Karpas-422 (cell line): ENCODE data around the gene MRTFB. TPM values are rescaled to one million over a fixed set of nuclear protein-coding genes. Genes with fewer than 3 reads are reported as not detected.
A peak's percentile ranks its signal among the peaks of the same experiment; 100 is the strongest.
"Not testable (repeated sequence)": the region's sequence is repeated elsewhere in the genome, so short reads cannot be mapped to it uniquely, and the experiment has no call there.

ENCODE experiments used
- DNase-seq: peaks from one replicate; pipeline ENCODE4 v3.0.0-alpha.2; 2015
- H2AFZ ChIP-seq: fragments of 200-600 bp; sonication (generic); 2 replicates; pipeline ENCODE4 v1.6.1; 2014; ENCODE audit warnings: antibody characterized with exemption, low read length, mixed read lengths
- H3K27ac ChIP-seq: fragments of 200-600 bp; sonication (generic); 2 replicates; pipeline ENCODE4 v1.5.1; 2014; ENCODE audit warnings: mild to moderate bottlenecking, low read length, moderate library complexity
- H3K27me3 ChIP-seq: fragments of 200-600 bp; sonication (generic); 2 replicates; pipeline ENCODE4 v1.6.1; 2014; ENCODE audit warnings: low read length, mixed read lengths
- H3K36me3 ChIP-seq: fragments of 200-600 bp; sonication (generic); 2 replicates; pipeline ENCODE4 v1.6.1; 2014; ENCODE audit warnings: low read length, mixed read lengths; ENCODE audit not compliant: insufficient read depth
- H3K4me1 ChIP-seq: fragments of 200-600 bp; sonication (generic); 2 replicates; pipeline ENCODE4 v1.6.1; 2014; ENCODE audit warnings: mild to moderate bottlenecking, low read length, mixed read lengths
- H3K4me2 ChIP-seq: fragments of 200-600 bp; sonication (generic); 2 replicates; pipeline ENCODE4 v1.6.1; 2014; ENCODE audit warnings: low read length, low read depth, mild to moderate bottlenecking; ENCODE audit not compliant: poor library complexity, severe bottlenecking
- H3K4me3 ChIP-seq: fragments of 200-600 bp; sonication (generic); 2 replicates; pipeline ENCODE4 v1.5.1; 2014; ENCODE audit warnings: mild to moderate bottlenecking, antibody characterized with exemption, low read length, mixed read lengths
- H3K79me2 ChIP-seq: fragments of 200-600 bp; sonication (generic); 2 replicates; pipeline ENCODE4 v1.6.1; 2014; ENCODE audit warnings: mild to moderate bottlenecking, low read length, mixed read lengths
- H3K9ac ChIP-seq: fragments of 200-600 bp; sonication (generic); 2 replicates; pipeline ENCODE4 v1.6.0; 2014; ENCODE audit warnings: low read length
- H3K9me2 ChIP-seq: fragments of 200-600 bp; sonication (generic), shearing (Covaris generic); replicated peaks from 2 replicates; pipeline ENCODE4 v1.6.0; 2014; ENCODE audit warnings: mild to moderate bottlenecking, low read length, moderate library complexity; ENCODE audit not compliant: insufficient read depth
- H3K9me3 ChIP-seq: fragments of 300-700, 200-600 bp; sonication (generic); 2 replicates; pipeline ENCODE4 v1.6.1; 2014; ENCODE audit warnings: low read length, mixed read lengths
- H4K20me1 ChIP-seq: fragments of 200-600 bp; sonication (generic); 2 replicates; pipeline ENCODE4 v1.6.1; 2014; ENCODE audit warnings: mild to moderate bottlenecking, antibody characterized with exemption, low read length, low read depth; ENCODE audit not compliant: insufficient read depth
- total RNA-seq: library from RNA; depleted of rRNA; stranded (reverse); fragments of >200 nt; shearing (Covaris generic); gene quantifications from 2 replicates; pipeline ENCODE4 v1.2.3, GENCODE V29; 2014; ENCODE audit warnings: low replicate concordance

The MRTFB gene
- total RNA-seq, 1 experiment from 2014 or later, result 5.3 TPM

DNA sequence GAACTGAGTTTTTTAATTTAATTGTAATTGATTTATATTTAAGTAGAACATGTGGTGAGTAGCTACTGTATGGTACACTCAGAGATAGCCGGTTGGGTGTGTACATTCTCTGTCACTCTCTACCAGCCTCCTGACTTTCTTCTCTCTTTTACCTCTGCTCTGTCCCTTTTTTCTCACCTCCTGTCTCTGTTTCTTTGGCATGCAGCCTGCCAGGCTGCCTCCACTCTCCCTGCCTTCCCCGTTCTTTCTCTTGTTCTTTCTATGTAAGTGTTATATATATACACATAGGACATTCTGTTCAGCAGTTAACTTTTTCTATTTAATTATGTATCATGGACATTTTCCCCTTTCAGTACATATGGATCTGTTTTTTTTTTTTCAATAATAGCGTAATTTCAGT, 50.8 kb downstream of the MRTFB start:
- DNase-seq, result no peak
- Histone ChIP-seq H3K36me3 (no peaks in the 10 kb centered on the region), H3K9me3 (no peaks in the 10 kb centered on the region), H3K9ac (no peak overlapping the region), H3K4me2 (no peak overlapping the region), H4K20me1 (peaks cover 7% of the 10 kb centered on the region), H3K4me1 (no peaks in the 10 kb centered on the region), H3K4me3 (no peak overlapping the region), H3K9me2 (no peaks in the 10 kb centered on the region), H2AFZ (no peak overlapping the region), H3K27me3 (no peaks in the 10 kb centered on the region), H3K27ac (no peak overlapping the region), H3K79me2 (no peaks in the 10 kb centered on the region)

- not testable (repeated sequence) for H3K4me3 ChIP-seq, H2AFZ ChIP-seq, H3K9me3 ChIP-seq, H3K4me2 ChIP-seq, H3K79me2 ChIP-seq, H3K27me3 ChIP-seq, H4K20me1 ChIP-seq, DNase-seq, H3K27ac ChIP-seq, H3K4me1 ChIP-seq, H3K36me3 ChIP-seq, H3K9me2 ChIP-seq, H3K9ac ChIP-seq
Observed at GRCh38 chr16:14122430-14122829, 51.3 kb downstream of the MRTFB start.

DNA sequence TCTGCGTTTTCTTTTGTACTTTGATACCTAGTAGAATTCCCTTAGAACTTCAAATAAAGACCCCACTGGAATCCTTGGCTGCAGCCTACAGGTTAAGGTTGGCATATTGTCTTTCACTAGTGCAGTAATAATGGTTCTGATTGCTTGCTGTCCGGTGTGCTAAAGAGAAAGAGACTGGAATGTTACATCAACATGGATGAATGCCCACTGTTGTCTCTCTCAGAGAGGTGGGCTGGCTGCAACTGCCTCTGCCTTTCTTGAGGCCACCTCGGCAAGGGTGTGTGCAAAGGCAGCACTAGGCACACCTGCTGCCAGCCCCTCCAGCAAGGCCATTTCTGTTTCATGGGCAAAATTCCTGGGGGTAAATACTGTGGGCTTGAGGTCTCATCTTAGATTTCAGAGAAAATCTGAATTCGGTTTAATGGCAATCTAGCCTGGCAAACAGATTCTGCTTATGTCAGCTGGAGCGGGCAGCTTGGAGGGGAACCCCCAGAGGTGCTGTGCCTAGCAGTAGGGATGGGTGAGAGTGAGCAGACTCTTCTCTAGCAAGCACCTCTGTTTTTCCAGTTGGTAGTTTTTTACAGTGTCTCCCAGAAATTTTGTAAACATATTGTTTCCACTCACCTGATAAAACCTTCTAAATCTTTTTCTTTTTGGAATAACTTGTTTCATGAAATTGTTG, 54.0 kb downstream of the MRTFB start:
- Histone ChIP-seq H3K9me2 (no peaks in the 10 kb centered on the region), H3K27ac (no peak overlapping the region), H3K9me3 (no peaks in the 10 kb centered on the region), H3K4me3 (no peak overlapping the region), H3K79me2 (no peaks in the 10 kb centered on the region), H2AFZ (no peak overlapping the region), H3K4me1 (no peaks in the 10 kb centered on the region), H3K36me3 (no peaks in the 10 kb centered on the region), H4K20me1 (peaks cover 7% of the 10 kb centered on the region), H3K4me2 (no peak overlapping the region), H3K9ac (no peak overlapping the region), H3K27me3 (no peaks in the 10 kb centered on the region)
- DNase-seq, result no peak

DNA sequence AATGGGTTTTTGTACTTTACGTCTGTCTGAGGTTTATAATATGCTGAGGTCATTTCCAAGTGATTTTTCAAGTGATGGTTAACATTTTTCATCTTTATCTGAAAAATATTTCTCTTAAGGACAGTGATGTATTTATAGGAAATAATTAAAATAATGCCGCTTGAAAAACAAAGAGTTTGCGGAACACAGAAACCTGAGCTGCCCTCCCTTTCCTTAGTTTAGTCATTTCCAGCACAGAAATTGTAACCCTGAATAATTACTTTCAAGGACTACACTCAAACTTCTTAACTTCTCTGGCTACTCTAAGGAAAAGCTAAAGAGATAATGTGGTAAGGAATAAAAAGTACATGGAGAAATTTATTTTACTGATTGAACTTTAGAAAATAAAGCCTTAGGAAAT, 54.6 kb downstream of the MRTFB start:
- Histone ChIP-seq H3K27me3 (no peaks in the 10 kb centered on the region), H3K36me3 (no peaks in the 10 kb centered on the region), H3K4me1 (no peaks in the 10 kb centered on the region), H3K79me2 (no peaks in the 10 kb centered on the region), H3K9me3 (no peaks in the 10 kb centered on the region), H2AFZ (no peak overlapping the region), H3K9me2 (no peaks in the 10 kb centered on the region), H3K4me3 (no peak overlapping the region), H3K27ac (no peak overlapping the region), H4K20me1 (peaks cover 7% of the 10 kb centered on the region), H3K9ac (no peak overlapping the region), H3K4me2 (no peak overlapping the region)
- no peak for DNase-seq

- H3K9me2 ChIP-seq, result no peaks in the 10 kb centered on the region
- H3K4me1 ChIP-seq, result no peaks in the 10 kb centered on the region
- no peaks in the 10 kb centered on the region; the same call in 1 of the 2 replicates for H4K20me1 ChIP-seq
- no peaks in the 10 kb centered on the region for H3K79me2 ChIP-seq
- H3K4me2 ChIP-seq, result no peak overlapping the region
- H3K36me3 ChIP-seq, result no peaks in the 10 kb centered on the region
- H3K9ac ChIP-seq, result no peak overlapping the region
- no peaks in the 10 kb centered on the region for H3K27me3 ChIP-seq
- no peak for DNase-seq
- no peak overlapping the region for H3K27ac ChIP-seq
- no peak overlapping the region for H3K4me3 ChIP-seq
- no peak overlapping the region for H2AFZ ChIP-seq
- no peaks in the 10 kb centered on the region for H3K9me3 ChIP-seq
Observed at GRCh38 chr16:14128097-14128496, 57.0 kb downstream of the MRTFB start.

DNA sequence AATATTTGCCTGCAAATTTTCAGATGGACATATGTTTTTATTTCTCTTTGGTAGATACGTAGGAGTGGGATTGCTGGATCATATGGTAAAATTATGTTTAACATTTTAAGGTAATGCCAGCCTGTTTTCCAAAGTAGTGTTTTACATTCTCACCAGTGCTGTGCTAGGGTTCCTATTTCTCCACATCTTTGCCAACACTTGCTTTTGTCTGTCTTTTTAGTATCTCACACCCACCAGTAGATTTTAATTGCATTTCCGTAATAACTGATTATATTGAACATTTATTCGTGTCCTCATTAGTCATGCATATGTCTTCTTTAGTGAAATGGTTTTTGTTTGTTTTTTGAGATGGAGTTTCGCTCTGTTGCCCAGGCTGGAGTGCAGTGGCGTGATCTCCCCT, 58.4 kb downstream of the MRTFB start:
- no peaks in the 10 kb centered on the region for H3K36me3 ChIP-seq
- H3K4me2 ChIP-seq, result no peak overlapping the region
- H4K20me1 ChIP-seq, result no peaks in the 10 kb centered on the region; the same call in 1 of the 2 replicates
- H2AFZ ChIP-seq, result no peak overlapping the region
- H3K79me2 ChIP-seq, result no peaks in the 10 kb centered on the region
- H3K9me2 ChIP-seq, result no peaks in the 10 kb centered on the region
- no peaks in the 10 kb centered on the region for H3K9me3 ChIP-seq
- H3K27me3 ChIP-seq, result no peaks in the 10 kb centered on the region
- no peak overlapping the region for H3K9ac ChIP-seq
- DNase-seq, result no peak
- H3K27ac ChIP-seq, result no peak overlapping the region
- no peaks in the 10 kb centered on the region for H3K4me1 ChIP-seq
- no peak overlapping the region for H3K4me3 ChIP-seq

DNA sequence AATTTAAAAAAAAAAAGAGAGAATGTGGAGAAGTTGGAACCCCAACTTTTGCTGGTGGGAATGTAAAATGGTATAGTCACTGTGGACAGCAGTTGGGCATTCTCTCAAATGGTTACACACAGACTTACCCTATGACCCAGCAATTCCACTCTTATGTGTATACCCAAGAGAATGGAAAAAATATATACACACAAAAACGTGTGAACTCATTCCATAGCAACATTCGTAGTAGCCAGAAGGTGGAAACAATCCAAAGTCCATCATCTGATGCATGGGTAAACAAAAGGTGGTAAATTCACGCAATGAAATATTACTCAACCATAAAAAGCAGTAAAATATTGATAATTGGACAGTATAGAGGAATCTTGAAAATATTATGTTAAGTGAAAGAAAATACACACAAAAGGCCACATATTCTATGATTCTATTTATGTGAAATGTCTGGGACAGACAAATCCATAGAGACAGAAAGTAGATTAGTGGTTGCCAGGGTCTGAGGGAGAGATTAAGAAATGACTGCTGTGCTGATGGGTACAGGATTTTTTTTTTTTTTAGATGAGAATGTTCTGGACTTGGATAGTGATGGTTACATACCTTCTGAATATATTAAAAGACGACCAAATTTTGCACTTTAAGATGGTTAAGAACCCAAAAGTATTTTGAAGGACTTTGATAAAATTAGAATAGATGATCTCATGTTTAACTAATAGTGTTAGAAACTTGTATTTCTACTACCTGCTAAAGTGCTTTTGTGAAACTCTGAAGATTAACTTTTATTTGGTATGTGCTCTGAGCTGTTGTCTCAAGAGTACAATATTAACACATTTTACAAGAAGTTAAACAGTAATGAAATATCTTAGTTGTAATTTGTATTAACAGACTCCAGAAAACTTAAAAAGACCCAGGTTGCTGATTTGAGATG, 60.9 kb downstream of the MRTFB start:
- Histone ChIP-seq H3K79me2 (no peaks in the 10 kb centered on the region), H3K9me3 (no peaks in the 10 kb centered on the region), H3K4me1 (no peaks in the 10 kb centered on the region), H3K9ac (no peak overlapping the region), H3K4me2 (no peak overlapping the region), H3K4me3 (no peak overlapping the region), H4K20me1 (no peaks in the 10 kb centered on the region), H3K9me2 (no peaks in the 10 kb centered on the region), H3K27ac (no peak overlapping the region), H3K27me3 (no peaks in the 10 kb centered on the region), H3K36me3 (no peaks in the 10 kb centered on the region), H2AFZ (no peak overlapping the region)
- DNase-seq, result peak; percentile 35

GRCh38 chr16:14132696-14133048, 61.6 kb downstream of the MRTFB start:
- Histone ChIP-seq H3K27ac (no peak overlapping the region), H3K9ac (no peak overlapping the region)
- no peak for DNase-seq

More at GRCh38 chr16:14132696-14133048, 61.6 kb downstream of the MRTFB start:
- no peak overlapping the region for H2AFZ ChIP-seq
- no peaks in the 10 kb centered on the region for H3K27me3 ChIP-seq
- H3K79me2 ChIP-seq, result no peaks in the 10 kb centered on the region
- no peaks in the 10 kb centered on the region for H3K9me2 ChIP-seq
- no peaks in the 10 kb centered on the region for H3K9me3 ChIP-seq
- H3K4me1 ChIP-seq, result no peaks in the 10 kb centered on the region
- no peak overlapping the region for H3K4me2 ChIP-seq
- no peak overlapping the region for H3K4me3 ChIP-seq
- H4K20me1 ChIP-seq, result no peaks in the 10 kb centered on the region
- H3K36me3 ChIP-seq, result no peaks in the 10 kb centered on the region
